A549 (cell line): ENCODE results near the gene DYRK3.

Source experiments
- HEYL ChIP-seq: fragments of 250-450 bp; sonication (Bioruptor Pico); IDR thresholded peaks from 2 replicates; pipeline ENCODE4 v1.8.0; 2021; ENCODE audit warnings: mild to moderate bottlenecking, moderate library complexity
- KDM5A ChIP-seq: fragments of 200-600 bp; sonication (generic); IDR thresholded peaks from 2 replicates; pipeline ENCODE4 v1.6.1; 2016; ENCODE audit warnings: antibody characterized with exemption, mild to moderate bottlenecking
- POLR2A ChIP-seq: IDR thresholded peaks from 2 replicates; pipeline ENCODE4 v1.6.1; 2012; ENCODE audit warnings: mild to moderate bottlenecking, low read length
- TF ChIP-seq, protein P1 (sequence below): fragments of >200 bp; sonication (Bioruptor Twin); formaldehyde crosslinking; IDR thresholded peaks from 3 replicates; pipeline ENCODE4 v1.5.1; 2016
- TF ChIP-seq, protein P2 (sequence below): fragments of 200-600 bp; sonication (generic); IDR thresholded peaks from 2 replicates; pipeline ENCODE4 v1.6.1; 2016; ENCODE audit warnings: antibody characterized with exemption, mild to moderate bottlenecking, moderate library complexity

DNA sequence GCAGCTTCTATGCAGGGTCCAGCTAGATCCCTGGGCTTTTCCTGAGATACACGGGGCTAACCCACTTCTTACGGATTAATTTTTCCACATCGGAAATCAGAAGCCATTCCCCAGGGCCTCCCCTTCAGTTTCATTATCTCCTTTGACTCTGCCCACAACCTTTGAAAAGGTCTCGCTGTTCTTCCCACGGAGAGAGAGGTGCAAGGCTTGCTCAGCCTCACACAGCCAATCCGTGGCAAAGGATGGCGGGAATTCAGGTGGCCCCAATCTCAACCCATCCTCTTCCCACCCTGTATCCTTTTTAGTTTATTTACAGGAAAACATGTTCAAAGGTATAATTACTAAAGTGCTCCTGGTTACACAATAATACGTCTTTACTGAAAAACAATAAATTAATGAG is 48.7 kb downstream of the DYRK3 start:
- no peak for TF ChIP-seq POLR2A
- TF ChIP-seq, protein P1, sequence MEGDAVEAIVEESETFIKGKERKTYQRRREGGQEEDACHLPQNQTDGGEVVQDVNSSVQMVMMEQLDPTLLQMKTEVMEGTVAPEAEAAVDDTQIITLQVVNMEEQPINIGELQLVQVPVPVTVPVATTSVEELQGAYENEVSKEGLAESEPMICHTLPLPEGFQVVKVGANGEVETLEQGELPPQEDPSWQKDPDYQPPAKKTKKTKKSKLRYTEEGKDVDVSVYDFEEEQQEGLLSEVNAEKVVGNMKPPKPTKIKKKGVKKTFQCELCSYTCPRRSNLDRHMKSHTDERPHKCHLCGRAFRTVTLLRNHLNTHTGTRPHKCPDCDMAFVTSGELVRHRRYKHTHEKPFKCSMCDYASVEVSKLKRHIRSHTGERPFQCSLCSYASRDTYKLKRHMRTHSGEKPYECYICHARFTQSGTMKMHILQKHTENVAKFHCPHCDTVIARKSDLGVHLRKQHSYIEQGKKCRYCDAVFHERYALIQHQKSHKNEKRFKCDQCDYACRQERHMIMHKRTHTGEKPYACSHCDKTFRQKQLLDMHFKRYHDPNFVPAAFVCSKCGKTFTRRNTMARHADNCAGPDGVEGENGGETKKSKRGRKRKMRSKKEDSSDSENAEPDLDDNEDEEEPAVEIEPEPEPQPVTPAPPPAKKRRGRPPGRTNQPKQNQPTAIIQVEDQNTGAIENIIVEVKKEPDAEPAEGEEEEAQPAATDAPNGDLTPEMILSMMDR: no peak
- TF ChIP-seq HEYL (CRISPR knock-in tag): no peak
- TF ChIP-seq, protein P2, sequence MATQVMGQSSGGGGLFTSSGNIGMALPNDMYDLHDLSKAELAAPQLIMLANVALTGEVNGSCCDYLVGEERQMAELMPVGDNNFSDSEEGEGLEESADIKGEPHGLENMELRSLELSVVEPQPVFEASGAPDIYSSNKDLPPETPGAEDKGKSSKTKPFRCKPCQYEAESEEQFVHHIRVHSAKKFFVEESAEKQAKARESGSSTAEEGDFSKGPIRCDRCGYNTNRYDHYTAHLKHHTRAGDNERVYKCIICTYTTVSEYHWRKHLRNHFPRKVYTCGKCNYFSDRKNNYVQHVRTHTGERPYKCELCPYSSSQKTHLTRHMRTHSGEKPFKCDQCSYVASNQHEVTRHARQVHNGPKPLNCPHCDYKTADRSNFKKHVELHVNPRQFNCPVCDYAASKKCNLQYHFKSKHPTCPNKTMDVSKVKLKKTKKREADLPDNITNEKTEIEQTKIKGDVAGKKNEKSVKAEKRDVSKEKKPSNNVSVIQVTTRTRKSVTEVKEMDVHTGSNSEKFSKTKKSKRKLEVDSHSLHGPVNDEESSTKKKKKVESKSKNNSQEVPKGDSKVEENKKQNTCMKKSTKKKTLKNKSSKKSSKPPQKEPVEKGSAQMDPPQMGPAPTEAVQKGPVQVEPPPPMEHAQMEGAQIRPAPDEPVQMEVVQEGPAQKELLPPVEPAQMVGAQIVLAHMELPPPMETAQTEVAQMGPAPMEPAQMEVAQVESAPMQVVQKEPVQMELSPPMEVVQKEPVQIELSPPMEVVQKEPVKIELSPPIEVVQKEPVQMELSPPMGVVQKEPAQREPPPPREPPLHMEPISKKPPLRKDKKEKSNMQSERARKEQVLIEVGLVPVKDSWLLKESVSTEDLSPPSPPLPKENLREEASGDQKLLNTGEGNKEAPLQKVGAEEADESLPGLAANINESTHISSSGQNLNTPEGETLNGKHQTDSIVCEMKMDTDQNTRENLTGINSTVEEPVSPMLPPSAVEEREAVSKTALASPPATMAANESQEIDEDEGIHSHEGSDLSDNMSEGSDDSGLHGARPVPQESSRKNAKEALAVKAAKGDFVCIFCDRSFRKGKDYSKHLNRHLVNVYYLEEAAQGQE: no peak
- no peak for TF ChIP-seq KDM5A
